HG03175 (cell line): ENCODE data around the gene SLC9A9.
"Not testable (repeated sequence)": the region's sequence is repeated elsewhere in the genome, so short reads cannot be mapped to it uniquely, and the experiment has no call there.

Experiments
- ATAC-seq: cut with Tn5 transposase; IDR thresholded peaks from one replicate; pipeline ENCODE4 v1.9.1; 2021; ENCODE audit warnings: mild to moderate bottlenecking, moderate library complexity; ENCODE audit not compliant: unreplicated experiment

SLC9A9 gene

DNA sequence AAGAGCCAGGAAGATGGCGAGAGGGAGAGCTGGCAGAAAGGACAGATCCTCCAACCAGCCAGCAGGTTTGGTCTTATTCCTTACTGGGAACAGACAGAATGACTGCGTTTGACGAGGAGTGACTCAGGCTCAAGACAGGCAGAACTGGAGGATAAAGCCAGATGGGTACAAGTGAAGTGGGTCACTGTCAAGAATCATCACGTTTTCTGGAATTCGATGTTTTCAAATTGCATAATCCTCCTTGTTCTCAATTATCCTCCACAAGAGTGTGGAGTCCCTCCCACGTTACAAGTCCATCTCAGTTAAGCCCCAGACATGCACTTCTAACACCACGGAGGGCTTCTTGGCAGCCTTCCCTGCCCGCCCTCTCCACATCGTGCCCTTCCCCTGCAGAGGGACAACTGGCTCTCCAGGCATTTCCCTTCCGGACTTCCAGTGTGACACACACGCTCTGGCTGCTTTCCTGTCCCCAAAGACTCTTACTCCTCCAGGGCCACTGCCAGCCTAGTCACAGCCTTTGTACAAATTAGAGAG is 545.6 kb downstream of the SLC9A9 start:
- ATAC-seq: no peak

DNA sequence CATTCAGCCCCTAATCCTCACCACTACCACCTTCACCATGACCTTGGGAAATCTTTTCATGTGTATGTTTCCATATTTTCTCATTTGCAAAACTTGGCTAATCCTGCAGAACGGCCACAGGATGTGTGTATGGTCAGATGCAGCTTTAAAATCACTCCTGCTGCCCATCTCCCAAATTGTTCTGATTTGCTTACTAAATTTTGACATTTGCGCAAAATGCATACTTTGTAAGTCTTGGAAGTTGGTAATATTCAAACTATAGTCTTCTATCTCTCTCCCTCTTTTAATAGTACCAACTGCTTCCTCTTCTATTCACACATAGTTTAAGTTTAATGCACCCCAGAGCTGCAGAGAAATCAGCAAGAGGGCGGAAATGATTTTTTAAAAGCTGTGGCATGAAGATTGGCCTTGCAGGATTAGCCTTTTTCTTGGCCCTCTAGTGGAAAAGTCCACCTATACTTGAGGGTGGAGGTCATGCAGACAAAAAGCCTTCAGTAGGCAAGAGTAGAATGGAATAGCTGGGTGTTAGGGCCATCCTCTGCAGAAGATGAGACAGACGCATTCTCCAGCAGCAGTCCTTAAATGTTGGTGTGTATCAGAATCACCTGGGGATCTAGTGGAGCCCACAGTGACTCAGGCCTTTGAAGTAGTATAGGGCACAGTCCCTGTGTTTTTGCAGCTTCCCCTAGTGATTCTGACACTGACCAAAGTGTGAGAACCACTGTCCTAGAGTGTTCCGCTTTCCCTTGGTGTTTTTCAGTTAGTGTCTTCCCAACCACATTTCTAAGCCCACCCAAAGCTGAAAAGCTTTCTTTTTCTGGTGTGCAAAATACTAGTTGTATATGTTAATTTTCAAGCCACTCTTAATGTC is 547.0 kb downstream of the SLC9A9 start:
- ATAC-seq: no peak

DNA sequence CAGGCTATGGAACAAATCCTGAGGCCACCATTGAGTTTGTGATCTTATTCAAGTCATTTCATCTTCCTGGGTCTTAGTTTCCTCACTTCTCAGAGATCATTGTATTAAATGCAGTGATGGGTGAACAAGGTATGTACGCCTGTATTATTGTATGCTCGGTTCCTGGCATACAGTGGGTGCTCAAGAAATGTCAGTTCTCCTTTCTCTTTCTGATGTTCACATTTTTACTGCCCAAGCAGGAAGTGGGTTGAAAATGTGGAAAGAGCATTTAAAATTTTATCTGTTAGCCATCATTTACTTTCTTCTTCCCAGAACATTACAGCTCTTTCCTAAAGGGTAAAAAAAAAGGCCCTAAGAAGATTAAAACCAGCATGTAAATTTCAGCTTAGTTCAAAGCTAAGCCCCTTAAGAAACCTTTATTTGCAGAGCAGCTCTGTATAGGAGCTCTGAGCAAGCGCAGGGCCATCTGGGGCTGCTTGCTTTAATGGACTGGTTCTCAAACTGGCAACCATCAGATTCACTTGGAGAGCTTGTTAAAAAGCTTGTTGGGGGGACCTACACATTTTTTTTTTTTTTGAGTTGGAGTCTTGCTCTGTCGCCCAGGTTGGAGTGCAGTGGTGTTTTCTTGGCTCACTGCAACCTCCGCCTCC is 549.3 kb downstream of the SLC9A9 start:
- no peak for ATAC-seq

DNA sequence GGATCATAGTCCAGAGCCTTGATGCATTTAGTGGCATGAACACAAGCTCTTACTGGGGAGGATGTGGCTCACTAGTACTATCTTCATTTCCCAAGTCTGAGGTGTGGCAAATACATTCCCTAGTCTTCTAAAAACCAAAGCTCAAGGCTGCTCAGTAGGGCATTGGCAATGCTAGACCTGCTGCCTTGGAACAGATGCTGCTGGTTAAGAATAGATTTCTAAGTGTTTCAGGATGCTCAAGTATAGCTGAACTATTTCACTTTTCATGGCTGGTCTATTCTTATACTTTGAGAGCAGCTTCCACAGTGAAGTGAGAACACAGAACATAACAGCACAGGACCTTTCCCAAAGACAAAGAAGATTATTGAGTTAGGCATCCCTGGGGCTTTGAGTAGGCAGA is 549.9 kb downstream of the SLC9A9 start:
- ATAC-seq: no peak

DNA sequence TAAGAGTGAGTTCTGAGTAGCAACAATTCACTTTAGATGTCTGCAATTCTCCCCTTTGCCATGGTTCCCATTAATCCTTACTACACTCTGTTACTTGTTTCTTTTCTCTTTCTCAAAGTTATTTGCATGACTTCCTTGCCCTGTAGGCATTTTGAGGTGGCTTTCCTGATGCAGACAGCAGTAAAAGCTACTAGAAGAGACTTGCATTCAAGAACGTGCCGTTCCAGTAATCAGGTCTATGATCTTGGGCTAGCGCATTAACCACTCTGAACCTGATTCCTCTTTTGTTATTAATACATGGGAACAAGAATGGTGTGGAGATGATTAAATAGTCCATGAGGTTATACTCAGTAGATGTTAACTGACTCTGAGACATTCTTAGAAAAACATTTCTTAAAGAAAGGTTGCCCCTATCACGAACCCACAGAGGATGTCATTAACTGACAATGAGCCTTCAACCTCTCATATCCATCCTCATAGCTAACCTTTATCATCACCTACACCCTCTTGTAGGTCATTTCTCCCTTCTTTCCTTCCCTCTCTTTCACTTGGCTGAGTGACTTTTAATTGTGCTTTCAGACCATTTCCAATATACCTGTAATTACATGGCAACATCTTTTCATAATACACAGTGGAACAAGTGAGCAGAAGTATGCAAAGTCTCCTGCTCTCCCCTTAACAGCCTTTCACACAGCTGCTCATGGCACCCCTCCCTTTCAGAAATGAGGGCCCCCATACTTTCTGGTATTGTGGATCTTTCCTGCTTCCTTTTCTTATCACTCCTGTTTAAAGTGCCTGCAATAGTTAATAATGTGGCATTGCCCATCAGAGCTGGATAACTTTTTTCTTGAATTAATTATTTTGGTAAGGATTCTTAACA is 552.8 kb downstream of the SLC9A9 start:
- no peak for ATAC-seq

DNA sequence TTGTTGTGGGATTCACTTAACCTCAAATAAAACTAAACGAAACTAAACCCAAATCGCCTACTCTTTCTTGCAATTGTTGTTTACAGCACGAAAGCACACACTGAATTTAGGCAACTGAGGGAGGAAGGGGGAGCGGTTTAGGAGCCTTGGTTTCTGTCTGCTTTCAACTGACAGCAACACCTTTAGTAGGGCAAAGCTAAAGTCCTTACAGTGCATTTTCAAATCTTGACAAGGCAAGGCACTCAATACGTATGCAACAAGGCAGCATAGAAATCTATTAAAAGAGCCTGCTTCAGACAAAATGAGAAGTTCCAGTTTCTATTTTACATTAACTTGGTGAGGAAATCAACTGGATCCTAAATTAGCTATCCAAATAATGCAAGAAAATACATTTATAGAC is 554.1 kb downstream of the SLC9A9 start:
- no peak for ATAC-seq

DNA sequence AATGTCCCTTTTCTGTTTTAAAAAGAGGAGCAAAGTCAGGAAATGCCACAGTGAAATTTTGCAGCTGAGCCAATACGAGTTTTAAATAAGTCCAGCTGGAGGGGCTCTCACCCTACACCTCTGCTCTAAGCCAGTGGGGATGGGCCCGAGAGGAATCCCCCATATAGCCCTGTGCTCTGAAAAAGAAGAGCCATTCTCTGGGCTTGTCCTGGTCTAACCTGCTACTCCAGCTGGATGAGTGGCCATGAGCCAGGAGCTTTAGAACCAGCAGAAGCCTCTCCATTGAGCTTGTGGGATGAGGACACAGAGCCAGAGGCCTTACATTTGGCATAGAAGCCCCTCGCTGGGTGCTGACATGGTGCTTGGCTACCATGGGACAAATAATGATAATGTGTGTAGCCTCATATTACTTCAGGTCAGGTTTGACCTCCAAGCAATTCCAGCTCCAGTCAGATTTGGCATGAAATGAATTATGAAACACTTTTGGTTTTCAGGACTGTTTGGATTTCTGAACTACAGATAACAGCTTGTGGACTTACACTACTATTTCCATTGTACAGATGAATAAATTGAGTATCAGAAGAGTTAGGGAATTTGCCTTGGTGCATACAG is 556.3 kb downstream of the SLC9A9 start:
- ATAC-seq: no peak

DNA sequence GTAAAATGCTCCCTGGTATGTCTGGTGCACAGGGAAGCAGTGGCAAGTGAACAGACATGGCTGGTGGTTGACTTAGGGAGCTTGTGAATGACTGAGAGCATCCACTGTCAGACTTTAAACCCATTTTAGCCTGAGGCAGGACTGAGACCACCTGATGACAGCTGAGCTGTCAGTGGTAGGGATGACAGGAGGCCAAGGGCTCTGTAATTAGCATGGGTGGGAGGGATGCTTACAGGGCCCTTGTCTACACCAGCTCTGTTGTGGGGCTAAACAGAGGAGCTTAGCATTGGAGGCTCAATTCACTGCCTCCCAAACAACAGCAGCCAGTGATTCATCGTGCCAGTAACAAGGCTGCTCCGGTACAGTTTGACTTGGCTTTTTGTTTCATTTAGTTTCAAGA is 559.3 kb downstream of the SLC9A9 start:
- ATAC-seq: no peak

DNA sequence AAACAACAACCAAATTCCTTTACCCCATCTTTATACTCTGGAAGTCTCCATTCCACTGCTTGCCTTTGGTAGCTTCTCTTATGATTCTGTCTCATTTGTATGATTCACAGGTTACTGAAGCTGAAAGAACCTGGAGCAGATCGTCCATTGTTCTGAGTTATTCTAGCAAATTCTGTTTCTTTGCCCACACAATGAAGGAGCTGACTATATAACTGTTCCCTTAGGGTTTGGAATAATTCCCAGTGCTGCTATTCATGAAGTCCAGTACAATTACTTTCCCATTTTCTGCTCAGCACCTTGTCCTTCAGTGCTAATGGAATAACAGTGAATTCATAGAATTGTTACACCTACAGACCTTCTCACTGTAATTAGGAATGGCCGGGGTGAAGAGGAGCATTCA is 560.9 kb downstream of the SLC9A9 start:
- no peak for ATAC-seq

DNA sequence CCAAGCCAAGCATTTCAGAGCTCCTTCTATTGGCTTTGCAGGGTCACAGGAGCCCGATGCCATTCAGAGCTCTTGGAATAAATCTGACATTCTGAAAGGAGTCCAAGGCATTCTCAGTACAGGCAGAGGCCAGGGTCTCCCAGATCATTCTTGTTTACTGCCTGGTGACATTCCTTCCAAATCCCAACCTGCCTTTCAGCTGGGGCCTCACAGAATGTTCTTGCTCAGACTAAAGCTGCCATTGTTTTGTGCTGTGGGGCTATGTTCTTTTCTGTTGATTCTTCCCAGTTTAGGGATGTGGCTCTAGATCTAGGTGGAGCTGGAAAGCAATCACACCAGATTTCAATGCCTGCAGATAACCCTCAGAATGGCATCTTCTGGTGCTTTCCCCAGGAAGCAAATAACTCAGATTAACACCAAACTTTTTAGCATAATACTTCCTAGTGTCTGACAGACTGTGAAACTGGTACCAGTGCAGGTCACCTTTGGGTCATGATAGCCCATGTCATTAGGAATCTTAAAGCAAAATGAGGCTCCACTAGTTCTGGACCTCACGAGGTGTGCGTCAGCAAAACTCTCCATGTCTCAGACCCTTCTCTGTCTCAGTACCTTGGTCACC is 561.8 kb downstream of the SLC9A9 start:
- ATAC-seq: no peak

DNA sequence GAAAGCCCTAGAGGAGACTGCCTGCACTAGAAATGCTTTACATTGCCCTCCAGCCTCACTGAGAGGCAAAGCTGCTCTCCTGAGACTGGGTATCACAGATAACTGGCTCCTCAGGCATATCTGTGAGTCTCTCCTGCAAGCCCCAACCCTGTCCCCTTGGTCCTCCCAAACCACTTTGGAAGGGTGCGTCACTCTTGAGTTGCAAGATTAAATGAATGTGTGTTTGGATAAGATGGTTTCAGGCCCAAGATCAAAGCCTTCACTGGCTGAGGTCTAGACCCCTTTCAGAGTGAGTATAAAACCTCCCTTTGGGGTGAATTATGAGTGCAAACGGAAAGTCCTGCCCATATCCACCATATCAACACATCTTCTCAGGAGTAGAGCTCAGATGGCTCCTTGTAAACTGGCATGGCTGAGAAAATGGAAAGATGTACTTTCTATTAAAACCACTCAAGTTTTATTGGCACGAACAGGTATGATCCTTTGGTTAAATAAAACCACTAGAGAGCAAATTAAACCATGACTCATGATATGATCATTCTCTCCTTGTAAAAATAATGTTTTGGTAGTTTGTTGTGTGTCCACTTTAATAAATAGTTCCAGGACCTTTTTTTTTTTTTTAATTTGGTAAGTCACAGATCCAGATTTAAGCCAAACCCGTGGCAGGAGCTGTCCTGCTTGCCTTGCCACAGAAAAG is 564.7 kb downstream of the SLC9A9 start:
- ATAC-seq: no peak

DNA sequence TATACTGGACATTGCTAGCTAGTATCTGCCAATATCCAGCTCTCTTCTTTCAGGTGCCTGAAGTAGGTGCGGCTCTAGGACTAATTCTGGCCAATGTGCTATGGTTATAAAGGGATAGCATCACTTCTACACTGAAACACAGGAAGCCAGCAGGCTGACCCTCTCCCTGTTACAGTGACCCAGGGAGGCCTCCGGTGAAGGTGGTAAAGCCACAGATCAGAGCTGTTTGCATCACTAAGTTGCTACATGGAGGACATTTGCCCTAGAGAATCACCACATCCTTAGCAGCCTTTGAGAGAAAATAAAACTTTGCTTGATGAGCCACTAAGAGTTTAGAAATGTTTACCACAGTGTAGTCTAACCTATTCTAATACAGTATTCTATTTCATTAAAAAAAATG is 567.3 kb downstream of the SLC9A9 start:
- no peak for ATAC-seq

DNA sequence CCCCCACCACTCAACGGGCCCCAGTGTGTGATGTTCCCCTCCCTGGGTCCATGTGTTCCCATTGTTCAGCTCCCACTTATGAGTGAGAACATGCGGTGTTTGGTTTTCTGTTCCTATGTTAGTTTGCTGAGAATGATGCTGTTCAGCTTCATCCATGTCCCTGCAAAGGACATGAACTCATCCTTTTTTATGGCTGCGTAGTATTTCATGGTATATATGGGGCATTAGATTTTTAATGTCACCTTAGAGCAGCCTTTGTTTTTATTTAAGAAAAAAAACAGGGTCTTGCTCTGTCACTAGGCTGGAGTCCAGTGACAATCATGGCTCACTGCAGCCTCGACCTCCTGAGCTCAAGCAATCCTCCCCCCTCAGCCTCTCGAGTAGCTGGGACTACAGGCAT is 568.7 kb downstream of the SLC9A9 start:
- ATAC-seq: not testable (repeated sequence)

DNA sequence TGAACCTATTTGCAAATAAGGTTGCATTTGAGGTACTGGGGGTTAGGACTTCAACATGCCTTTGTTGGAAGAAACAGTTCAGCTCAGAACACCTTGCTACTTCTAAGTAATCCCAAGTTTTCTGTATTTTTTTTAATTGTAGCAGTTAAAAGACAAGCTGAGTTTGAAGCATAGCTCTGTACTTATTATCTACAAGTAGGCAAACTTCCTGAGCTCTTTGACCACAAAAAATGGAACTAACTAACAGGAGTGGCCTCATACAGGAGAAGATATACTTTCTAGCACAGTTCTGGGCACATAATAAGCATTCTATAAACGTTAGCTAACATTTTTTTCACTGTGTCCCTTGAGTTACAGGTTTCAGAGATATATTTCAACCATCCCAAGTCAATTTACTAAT is 569.5 kb downstream of the SLC9A9 start:
- no peak for ATAC-seq

DNA sequence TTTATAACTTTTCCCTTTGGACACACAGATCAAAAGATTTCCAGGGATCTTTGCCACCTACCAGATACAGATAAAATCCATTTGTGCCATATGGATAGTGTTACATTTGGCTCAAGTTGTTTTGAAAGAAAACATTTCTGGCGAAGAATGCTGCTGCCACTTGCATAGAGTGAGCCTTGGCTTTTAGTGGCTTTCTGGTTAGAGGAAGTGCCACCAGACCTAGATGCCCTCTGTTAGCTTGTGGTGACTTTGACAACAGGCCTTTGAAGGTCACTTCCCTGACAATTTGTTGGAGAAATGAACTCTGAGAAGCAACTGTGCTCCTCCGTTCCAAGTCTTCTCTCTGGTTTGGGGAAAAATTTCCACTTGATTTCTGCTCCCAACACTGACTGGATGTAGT is 570.7 kb downstream of the SLC9A9 start:
- ATAC-seq: no peak

DNA sequence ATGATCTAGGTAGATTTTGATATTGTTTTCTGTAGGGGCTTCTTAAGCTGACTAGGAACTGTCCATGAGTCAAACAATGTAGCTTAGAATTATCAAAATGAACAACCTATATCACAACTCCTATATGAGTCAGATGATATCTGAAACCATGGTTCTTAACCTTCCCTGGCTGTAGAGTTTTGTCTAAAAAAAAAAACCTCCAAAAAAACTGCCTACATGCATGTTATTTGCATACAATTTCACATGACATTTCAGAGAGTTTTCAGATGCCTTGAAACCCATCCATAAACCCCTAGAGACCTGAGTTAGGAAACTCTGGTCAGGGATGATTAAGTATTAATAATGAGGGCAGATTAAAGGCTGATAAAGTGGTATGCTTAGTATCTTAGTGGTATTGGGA is 571.7 kb downstream of the SLC9A9 start:
- peak; percentile 77 for ATAC-seq

DNA sequence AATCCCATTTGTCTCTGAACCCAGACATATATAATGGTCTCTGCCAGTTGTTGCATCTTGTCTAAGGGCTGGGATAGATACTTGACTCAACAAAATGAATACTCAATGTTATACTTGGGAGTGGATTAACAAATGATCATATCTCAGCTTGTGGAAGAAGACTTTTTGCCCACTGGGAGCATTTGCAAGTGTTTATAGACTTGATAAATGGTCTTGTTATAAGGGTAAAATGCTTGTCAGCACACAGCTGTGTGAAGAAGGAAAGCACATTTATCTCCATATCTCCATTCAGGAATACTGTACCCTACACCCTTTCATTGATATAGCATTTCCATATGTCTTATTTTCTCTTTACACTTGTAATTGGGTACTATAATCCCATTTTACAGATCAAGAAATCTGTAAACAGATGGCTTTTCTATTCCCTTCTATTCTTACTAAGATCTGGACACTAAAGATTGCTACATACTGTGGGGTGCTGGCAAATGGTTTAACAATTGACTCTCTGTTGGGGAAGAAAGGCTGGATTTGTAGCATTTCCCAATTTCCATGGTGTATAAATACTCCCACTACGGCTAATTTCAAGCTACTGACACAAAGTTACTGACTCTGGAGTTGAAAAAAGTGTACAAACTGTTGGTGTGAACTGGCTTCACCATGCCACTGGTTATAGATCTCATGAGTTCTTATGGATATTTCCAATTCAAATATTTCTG is 574.1 kb downstream of the SLC9A9 start:
- ATAC-seq: no peak

DNA sequence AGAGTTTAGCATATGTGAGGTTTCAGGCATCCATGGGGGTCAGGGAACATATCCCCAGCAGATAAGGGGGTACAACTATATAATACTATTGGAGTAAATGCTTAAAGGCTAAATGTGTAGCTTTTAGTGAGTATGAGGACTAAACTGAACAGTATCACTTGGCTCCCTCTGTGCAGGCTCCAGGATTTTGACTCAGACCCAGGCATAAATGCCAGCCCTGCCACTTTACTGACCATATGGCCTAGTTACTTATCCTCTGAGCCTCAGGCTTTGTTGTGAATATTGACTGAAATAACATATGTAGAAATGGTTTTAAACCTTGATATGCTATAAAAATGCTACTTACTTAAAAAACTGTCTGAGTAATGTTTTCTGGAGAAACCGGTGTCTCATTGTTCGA is 577.1 kb downstream of the SLC9A9 start:
- ATAC-seq: no peak

DNA sequence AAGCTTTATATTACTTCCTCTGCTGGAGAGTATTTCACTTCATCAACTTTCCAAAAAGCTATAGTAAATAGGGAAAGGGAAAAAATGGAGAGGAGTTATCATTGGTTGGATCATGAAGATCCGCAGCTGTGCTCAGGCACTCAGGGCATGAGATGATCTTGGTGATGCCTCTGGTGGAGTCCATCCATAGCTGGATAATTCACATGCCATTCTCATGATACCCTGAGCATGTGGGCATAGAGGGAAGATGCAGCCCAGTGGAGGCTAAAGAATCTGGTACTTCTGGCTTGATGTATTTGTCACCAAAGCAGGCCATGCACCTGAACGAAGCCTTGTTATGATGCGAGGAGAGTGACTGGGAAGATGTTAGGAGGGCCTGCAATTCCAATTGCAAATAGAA is 578.5 kb downstream of the SLC9A9 start:
- ATAC-seq: no peak
